CD4-positive, alpha-beta T cell treated with Interleukin-17A for 4 hours (primary cell): ENCODE data around the gene NMRK2.
"Not testable (repeated sequence)": the region's sequence is repeated elsewhere in the genome, so short reads cannot be mapped to it uniquely, and the experiment has no call there.

Experiments used
- DNase-seq: peaks from one replicate; pipeline ENCODE4 v3.0.0-alpha.2; 2020; ENCODE audit warnings: mixed read lengths

NMRK2 gene

GRCh38 chr19:3932931-3933810 is at the start of gene NMRK2:
Gene NMRK2 (plus strand): TSS chr19:3933069. CDS start chr19:3933672, 603 bp downstream.
- no peak for DNase-seq

GRCh38 chr19:3890591-3890990 is 42.3 kb upstream of the NMRK2 start:
- DNase-seq: no peak

GRCh38 chr19:3893509-3894179 is 39.2 kb upstream of the NMRK2 start:
- DNase-seq: no peak

GRCh38 chr19:3894959-3895358 is 37.9 kb upstream of the NMRK2 start:
- not testable (repeated sequence) for DNase-seq

- DNase-seq: no peak
These were observed 37.1 kb upstream of the NMRK2 start for GRCh38 chr19:3895788-3896187.

GRCh38 chr19:3897936-3898335 is 34.9 kb upstream of the NMRK2 start:
- no peak for DNase-seq

- DNase-seq: no peak
These were observed 34.4 kb upstream of the NMRK2 start for GRCh38 chr19:3898426-3898825.

GRCh38 chr19:3899531-3900294 is 33.2 kb upstream of the NMRK2 start:
- no peak for DNase-seq

GRCh38 chr19:3902317-3902973 is 30.4 kb upstream of the NMRK2 start:
- DNase-seq: no peak

GRCh38 chr19:3904233-3904632 is 28.6 kb upstream of the NMRK2 start:
- no peak for DNase-seq

- DNase-seq: no peak
These were observed 25.1 kb upstream of the NMRK2 start for GRCh38 chr19:3907626-3908265.

- DNase-seq: no peak
These were observed 24.4 kb upstream of the NMRK2 start for GRCh38 chr19:3908266-3909054.

- DNase-seq: no peak
These were observed 22.8 kb upstream of the NMRK2 start for GRCh38 chr19:3910105-3910504.

GRCh38 chr19:3914199-3914598 is 18.7 kb upstream of the NMRK2 start:
- DNase-seq: no peak

GRCh38 chr19:3916033-3916432 is 16.8 kb upstream of the NMRK2 start:
- DNase-seq: no peak

- no peak for DNase-seq
These were observed 13.1 kb upstream of the NMRK2 start for GRCh38 chr19:3919793-3920192.

GRCh38 chr19:3923096-3923758 is 9.6 kb upstream of the NMRK2 start:
- no peak for DNase-seq

GRCh38 chr19:3923912-3924311 is 9.0 kb upstream of the NMRK2 start:
- no peak for DNase-seq

GRCh38 chr19:3931041-3931440 is 1.8 kb upstream of the NMRK2 start:
- DNase-seq: no peak

GRCh38 chr19:3936506-3937442 is 3.9 kb downstream of the NMRK2 start:
- no peak for DNase-seq
